ENCODE data around the gene RIMBP2. TPM values are rescaled to one million over a fixed set of nuclear protein-coding genes. Genes with fewer than 3 reads are reported as not detected.
A peak's percentile ranks its signal among the peaks of the same experiment; 100 is the strongest.

The RIMBP2 gene
- total RNA-seq, 1 experiment from 2014 or later = not detected

DNA sequence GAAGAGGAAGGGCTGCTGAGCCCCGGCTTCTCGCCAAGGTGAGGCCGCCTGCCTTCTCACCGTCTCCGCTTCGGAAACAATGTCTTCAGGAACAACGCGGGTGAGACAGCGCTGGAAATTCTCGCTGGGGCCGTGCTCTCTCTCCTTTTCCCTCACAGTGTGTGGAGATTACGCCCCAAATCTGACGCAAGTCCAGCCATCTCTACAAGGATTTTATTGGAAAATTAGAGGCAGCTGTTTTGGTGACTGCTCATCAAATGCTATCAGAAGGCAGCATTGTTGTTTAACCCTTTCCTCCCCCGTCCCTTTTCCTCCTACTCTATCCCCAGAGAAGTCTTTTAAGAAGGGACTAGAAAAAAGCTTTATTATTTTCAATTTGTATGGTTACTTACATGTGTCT is 324.9 kb downstream of the RIMBP2 start:
- no peak for DNase-seq (ENCODE audit: low read depth)

DNA sequence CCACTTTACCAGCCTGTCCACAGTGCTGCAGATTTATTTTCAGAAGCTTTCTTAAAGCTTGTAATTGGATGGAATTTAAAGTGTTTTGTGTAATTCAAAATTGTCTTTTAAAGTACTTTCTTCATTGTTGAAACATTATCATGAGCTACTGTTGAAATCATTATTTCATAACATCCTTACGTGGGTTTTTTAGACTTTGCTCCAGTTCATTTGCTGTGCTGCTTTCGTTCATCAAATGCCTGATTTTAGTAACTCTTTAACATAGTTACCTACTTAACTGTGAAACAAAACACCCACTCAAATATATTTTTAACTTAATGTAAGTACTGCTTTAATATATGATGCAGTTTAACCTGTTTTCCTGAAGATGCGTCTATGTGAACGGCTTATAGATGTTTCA is 330.9 kb downstream of the RIMBP2 start:
- no peak for DNase-seq (ENCODE audit: low read depth)

DNA sequence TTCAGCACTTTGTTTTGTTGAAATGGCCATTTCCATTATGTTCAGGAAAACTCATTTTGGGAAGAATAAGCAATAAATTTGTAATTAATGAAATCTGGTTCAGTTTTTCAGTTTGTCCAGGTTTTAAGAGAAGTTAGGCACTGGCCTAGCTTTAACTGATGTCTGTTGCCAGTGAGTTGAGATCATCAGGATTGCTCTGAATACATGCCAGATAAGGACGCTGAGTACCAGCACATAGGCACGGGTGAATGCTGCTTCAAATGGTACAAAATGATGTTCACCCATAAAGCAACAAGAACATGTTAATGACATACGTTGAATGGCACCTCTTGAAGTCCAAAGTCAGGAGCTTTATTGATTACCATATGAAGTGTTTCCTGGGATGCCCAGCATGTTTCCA is 331.9 kb downstream of the RIMBP2 start:
- DNase-seq (ENCODE audit: low read depth) = no peak

DNA sequence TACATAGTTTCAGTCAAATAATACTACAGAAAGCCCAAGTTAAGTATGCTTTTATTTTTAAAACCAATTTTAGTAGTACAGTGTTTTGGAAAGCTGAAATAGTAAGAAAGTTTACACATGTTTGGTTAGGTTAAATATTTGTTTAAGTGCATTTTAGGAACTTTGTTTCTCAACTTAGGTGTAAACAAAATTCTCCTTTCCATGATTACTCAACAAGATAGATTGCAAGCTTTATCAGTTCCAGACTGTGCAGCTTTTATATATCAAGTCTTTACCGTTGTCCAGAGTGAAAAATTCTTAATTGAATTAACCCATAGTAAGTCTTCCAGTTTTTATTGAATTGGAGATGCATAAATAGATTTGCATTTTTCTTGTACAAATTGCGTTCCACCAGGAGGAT is 333.3 kb downstream of the RIMBP2 start:
- no peak for DNase-seq (ENCODE audit: low read depth)

DNA sequence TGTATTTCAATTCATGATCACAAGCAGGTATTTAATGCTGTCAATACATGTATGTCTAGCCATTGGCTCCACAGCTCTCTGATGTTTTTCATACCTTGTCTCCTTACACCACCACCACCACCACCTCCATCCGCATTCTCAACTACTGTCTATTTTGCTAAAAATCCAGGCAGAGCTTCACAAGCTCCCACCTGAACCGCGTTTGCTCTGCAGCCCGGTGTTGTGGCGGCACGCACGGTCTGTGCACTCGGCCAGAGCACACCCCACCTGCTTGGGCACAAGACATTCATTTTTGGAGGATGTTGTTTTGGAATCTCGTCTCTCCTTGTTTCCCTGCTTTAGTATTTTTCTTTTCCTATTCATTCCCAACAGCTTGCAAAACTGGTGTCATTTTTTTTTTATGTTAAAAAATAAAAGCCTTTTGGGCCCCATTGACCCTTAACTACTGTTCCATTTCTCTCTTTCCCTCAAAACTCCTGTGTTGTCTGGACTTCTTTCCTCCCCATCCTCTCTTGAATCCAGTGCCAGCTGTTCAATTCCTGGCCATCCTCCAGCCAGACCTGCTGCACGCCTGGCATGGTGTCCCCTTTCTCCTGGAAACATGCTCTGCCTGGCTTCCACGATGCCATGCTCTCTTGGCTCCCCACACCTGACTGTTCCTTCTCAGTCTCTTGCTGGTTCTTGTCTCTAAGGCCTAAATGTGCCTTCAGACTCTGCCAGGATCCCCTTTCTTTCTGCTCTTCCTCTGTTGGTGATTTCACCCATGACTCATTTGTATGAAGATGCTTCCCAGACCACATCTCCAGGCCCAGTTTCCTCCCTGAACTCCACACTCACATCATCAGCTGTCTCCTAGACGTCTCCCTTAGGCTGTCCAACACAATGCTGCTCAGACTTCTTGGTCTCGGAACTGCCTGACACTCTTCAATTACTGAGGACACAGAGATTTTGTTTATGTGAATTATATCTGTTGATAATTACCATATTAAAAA is 340.5 kb downstream of the RIMBP2 start:
- DNase-seq (ENCODE audit: low read depth) = peak; percentile 46

DNA sequence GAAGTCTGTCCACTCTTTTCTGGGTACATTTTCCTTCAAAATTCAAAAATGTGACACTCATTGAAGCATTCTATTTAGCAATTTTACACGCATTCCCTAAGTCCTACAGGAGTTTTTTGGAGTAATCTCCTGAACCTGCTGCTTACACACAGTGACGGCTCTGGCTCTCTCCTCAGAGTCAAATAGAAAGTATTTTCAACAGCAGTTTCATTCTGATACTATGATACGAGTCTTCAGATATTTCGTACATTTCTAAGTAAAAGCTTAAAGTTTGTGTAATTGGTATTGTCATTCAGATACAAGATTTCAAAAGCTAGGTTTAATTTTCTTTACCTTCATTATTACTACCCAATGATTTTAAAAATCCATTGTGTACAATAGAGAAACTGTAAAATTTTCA is 342.0 kb downstream of the RIMBP2 start:
- no peak for DNase-seq (ENCODE audit: low read depth)

DNA sequence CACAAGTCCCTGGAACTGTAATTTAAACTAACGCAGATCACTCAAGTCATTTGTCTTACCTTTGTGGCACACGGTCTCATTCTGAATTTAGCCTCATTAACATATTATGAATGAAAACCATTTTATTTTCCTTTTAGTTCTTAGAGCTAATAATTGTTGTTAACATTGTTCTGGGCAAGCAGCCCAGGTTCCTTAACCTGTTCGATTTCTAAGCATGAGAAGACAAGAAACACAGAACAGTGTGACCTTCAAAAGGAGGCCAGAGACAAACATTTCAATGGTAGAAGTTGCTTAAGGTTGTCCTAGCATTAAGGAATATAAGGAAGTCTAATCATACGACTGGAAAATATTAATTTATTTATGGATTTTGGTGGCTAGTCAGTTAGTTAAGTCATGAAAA is 343.2 kb downstream of the RIMBP2 start:
- no peak for DNase-seq (ENCODE audit: low read depth)

DNA sequence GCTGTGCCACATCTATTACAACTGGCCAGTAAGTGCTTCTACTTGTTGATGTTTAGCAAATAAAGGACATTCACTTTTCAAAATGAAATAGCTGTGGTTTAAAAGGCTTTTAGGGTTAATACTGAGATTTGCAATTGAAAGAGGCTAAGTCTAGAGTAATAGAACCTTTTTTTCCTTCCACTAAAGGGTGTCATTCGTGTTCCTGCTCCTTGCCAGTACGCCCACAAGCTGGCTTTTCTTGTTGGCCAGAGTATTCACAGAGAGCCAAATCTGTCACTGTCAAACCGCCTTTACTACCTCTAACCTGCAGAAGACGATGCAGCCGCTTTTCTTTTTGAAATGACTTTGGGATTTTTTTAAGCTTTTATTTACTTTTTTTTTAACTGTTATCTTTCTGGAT is 344.8 kb downstream of the RIMBP2 start:
- DNase-seq (ENCODE audit: low read depth) = no peak

DNA sequence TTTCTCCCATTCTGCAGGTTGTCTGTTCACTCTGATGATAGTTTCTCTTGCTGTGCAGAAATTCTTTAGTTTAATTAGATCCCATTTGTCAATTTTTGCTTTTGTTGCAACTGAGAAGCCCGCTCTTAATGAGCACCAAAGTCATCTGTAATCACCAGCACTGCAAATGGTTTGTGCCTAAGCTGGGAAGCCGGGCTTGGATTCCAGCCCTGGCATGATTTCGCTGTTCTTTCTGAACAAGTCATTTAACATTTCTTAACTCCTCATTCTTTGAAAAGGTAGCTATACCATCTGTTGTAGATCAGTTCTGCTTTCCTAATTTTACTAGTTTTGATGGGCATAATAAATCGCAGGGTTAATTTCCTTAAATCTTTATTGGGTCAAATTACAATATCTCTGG is 346.3 kb downstream of the RIMBP2 start:
- no peak for DNase-seq (ENCODE audit: low read depth)

DNA sequence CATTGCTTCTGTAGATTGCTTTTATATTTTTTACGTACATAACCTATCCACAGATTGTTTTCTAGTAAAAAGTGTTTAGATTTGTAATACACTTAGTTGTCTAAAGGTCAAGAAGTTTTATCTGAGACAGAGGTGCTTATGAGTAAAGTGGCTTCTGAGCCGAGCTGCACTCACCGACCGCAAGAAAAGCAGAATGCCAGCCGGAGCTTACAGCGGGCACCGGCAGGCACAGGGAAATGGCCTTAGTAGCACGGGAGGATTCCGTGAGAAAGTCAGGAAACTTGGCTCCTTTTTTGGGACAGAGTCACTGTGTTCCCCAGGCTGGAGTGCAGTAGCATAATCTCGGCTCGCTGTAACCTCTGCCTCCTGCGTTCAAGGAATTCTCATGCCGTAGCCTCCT is 348.6 kb downstream of the RIMBP2 start:
- DNase-seq (ENCODE audit: low read depth) = no peak

DNA sequence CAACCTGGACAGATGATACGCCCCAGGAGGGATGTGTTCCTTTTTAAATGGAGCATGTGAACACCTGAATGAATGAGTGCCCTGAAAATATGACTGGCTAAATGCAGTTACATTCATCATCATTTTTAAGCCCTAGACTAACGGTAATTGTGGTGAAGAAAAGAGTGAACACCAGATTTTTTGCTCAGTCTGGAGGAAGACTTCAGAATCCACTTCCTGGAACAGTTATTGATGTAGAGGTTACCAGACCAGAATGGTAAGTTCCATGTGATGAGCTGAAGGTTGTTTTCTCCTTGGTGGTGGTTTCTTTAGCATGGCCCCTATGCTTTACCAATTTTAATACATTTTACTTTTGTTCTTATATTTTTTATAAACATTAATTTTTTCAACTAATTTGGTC is 349.1 kb downstream of the RIMBP2 start:
- no peak for DNase-seq (ENCODE audit: low read depth)

DNA sequence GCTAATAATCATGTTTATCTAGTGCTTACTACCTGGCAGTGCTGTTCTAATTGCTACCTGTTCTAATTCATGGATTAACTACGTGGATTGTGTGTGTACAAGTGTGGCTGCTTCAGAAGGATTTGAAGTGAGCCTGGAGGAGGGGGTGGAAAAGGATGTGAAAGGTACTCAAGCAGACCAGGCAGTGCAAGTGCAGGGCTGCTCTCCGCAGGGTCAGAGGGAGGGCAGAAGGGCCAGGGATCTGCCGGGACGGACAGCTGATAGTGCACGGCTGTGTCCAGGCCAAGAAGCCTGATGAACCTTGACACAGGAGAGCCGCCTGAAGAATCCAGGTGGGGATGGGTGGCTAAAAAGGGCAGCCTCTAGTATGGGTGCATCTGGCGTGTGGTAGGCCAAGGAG is 349.9 kb downstream of the RIMBP2 start:
- no peak for DNase-seq (ENCODE audit: low read depth)

DNA sequence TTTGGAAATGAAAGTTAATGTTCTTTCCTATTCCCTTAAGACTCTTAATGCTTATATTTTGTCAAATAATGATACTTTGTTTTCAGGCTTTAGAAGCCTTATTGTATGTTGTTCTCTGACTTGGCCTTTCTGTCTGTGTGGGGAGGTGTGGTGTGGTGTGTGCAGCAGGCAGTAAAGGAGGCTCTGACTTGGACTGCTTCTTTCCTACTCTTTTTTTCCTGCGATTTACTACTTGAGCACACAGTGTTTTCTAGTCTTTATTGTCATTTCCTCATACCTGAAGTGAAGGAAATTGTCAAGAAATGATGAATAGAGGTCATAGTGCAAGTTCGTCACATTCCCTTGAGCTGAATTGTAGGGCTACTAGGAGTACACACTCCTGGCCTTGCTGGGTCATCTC is 351.5 kb downstream of the RIMBP2 start:
- DNase-seq (ENCODE audit: low read depth) = no peak

DNA sequence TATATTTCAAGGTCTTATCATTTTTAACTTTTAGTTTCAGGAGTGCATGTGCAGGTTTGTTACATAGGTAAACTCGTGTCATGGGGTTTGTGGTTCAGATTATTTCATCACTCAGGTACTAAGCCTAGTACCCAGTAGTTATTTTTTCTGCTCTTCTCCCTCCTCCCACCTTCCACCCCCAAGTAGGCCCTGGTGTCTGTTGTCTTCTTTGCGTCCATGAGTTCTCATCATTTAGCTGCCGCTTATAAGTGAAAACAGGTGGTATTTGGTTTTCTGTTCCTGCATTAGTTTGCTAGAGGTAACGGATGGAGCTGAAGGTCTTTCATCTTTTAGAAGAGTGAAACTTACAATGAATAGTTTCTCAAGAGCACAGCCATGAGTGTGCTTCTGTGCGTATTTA is 354.0 kb downstream of the RIMBP2 start:
- no peak for DNase-seq (ENCODE audit: low read depth)

DNA sequence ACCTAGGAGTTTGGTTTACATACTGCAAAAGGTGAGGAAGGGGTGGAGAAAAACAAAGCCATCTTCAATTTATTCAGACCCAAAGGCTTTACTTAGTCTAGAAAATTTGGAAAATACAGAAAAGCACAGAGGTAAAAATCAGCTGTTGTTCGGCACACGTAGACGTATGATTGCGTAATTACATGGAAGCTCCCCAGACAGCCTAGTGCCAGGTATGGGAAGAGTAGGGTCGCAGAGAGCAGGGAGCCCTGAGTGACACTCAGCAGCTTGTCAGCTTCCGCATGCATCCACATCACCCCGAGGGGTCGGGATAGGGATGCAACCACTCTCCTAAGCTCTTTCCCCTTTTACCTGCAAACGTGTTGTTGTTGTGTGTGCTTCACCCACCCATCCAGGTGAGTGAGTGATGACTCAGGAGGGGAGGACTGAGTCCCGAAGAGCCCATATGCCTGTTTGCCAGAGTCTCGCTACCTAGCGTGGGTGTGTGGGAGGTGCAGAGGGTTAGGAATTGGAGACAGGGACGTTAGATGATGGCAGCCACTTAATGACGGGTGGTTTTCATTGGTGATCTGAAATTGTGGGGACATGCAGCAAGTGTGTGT is 358.3 kb downstream of the RIMBP2 start:
- DNase-seq (ENCODE audit: low read depth) = no peak

DNA sequence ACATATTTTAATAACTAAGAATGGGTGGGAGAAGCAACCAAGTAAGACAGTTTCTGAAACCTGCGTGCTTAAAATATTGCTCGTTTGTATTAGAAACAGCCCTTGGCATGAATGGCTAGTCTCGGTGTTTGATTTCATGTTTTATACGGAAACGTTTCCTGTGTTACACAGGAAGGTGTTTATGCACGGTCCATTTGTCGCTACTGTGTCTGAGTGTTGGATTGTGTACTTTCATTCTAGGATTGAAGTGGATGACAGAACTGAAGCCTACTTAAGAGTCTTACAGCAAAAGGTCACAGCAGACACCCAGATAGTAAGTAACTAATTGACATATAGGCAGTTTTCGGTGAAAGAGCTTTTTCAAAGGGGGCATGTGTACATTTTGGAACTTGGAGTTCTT is 358.9 kb downstream of the RIMBP2 start:
- no peak for DNase-seq (ENCODE audit: low read depth)

DNA sequence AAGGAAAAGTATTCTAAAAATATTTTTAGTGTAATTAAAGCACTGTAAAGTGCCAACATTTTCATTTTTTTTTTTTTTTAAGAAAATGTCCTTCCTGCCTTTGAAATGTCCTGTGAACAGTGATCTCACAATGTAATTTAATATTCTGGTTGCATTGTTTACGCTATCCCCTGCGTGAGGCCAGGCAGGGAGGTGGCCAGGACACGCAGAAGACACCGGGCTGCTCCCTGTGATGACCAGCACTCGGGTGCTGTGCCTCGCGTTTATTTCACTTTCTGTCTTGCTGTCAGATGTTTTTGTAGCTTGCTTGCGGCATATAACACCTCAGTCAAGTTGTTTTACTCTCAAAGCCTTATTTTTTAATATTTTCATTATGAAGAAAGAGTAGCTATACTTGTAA is 359.9 kb downstream of the RIMBP2 start:
- DNase-seq (ENCODE audit: low read depth) = no peak

DNA sequence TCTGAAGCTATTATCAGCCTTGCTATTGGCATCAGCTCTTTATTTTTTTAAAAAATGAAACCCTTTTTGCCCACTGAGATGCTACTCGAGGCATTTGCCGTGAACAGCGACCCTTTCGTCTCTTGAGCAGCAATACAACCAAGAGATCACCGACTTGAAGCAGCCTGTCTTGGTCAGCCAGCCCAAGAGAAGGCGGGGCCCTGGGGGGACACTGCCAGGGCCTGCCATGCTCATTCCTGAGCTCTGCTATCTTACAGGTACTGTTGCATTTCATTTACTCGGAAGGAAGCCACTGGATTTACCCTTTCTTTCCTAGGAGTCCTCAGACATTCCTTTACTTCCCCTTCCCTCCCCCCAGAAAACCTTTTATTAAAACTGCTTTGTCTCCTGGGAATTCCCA is 361.7 kb downstream of the RIMBP2 start:
- DNase-seq (ENCODE audit: low read depth) = no peak

DNA sequence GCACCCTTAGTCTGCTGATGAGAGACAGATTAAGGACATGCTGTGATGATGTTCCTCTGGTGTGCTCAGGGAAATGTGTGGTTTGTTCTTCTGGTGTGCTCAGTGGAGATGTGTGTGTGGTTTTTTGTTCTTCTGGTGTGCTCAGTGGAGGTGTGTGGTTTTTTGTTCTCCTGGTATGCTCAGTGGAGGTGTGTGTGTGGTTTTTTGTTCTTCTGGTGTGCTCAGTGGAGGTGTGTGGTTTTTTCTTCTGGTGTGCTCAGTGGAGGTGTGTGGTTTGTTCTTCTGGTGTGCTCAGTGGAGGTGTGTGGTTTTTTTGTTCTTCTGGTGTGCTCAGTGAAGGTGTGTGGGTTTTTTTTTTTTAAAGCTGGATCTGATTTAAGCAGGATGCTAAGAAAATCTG is 363.0 kb downstream of the RIMBP2 start:
- DNase-seq (ENCODE audit: low read depth) = no peak

DNA sequence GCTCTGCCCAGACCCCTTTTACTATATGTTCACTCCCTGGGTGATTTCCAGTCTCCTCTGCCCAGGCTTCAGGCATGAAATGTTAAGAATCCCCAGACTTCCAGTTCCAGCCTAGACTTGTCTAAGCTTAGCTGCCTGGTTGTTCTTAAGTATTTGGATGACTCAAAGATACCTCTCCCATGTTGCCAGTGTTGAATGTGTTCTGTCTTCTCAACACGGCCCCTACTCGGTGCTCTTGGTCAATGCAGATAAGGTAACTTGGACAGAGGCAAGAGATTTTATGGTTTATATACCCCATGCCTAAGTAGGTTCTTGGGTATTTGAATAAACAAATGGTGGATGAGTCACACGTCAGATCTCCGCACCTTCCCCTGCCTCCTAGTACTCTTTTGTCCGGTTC is 364.8 kb downstream of the RIMBP2 start:
- DNase-seq (ENCODE audit: low read depth) = no peak

DNA sequence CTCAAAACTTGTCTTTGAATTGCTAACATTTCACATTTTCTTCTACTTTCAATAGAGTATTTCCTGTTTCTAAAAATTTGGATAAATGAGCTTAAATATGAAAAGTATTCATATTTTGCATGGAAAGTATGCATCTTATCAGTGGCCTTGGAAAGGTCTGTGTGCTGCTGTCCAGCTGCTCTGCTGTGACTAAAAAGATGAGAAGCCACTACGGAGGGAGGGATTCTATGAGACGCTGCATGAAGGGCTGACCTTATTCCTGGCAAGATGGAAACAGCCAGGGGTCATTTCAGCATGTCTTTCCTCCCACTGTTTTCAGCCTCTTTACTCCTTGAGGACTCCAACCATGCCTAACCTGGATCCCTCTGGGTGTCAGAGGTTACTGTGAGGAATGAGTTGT is 365.4 kb downstream of the RIMBP2 start:
- DNase-seq (ENCODE audit: low read depth) = no peak

DNA sequence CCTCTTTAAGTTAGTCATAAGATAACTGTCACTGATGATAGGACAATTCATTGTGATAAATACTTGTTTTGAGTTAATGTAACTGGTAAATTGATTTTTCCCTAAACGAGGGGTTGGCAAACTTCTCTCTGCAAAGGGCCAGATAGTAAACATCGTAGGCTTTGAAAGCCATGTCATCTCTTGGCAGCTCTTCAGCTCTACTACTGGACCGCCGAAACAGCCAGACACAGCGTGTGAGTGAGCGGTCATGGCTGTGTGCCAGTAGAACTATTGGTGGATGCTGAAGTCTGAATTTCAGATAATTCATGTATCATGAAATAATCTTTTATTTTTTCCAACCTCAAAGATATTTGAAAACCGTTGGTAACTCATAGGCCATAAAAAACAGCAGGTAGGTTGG is 368.5 kb downstream of the RIMBP2 start:
- DNase-seq (ENCODE audit: low read depth) = no peak
